ENCODE data around the gene MMP2.

MMP2 gene

GRCh38 chr16:55434000-55434399, 45.0 kb upstream of the MMP2 start:
- no peaks in the 10 kb centered on the region for H3K4me1 ChIP-seq (ENCODE audit: control insufficient read depth, insufficient read depth, low read length)
- POLR2A ChIA-PET: no interaction called here
- no peaks in the 10 kb centered on the region for H3K36me3 ChIP-seq (ENCODE audit: control insufficient read depth in 2 of 2, insufficient read depth in 1 of 2, low read length in 2 of 2)
- no peaks in the 10 kb centered on the region for H3K9me3 ChIP-seq (ENCODE audit: control insufficient read depth, insufficient read depth, low read depth, low read length)
- CTCF ChIA-PET: no interaction called here
- no peak overlapping the region for H3K4me3 ChIP-seq (ENCODE audit: low read depth, low read length)
- no peak for TF ChIP-seq ZNF48 (tag by site-specific recombination; IDR thresholded peaks at IDR 0.05)
- TF ChIP-seq, protein P1, sequence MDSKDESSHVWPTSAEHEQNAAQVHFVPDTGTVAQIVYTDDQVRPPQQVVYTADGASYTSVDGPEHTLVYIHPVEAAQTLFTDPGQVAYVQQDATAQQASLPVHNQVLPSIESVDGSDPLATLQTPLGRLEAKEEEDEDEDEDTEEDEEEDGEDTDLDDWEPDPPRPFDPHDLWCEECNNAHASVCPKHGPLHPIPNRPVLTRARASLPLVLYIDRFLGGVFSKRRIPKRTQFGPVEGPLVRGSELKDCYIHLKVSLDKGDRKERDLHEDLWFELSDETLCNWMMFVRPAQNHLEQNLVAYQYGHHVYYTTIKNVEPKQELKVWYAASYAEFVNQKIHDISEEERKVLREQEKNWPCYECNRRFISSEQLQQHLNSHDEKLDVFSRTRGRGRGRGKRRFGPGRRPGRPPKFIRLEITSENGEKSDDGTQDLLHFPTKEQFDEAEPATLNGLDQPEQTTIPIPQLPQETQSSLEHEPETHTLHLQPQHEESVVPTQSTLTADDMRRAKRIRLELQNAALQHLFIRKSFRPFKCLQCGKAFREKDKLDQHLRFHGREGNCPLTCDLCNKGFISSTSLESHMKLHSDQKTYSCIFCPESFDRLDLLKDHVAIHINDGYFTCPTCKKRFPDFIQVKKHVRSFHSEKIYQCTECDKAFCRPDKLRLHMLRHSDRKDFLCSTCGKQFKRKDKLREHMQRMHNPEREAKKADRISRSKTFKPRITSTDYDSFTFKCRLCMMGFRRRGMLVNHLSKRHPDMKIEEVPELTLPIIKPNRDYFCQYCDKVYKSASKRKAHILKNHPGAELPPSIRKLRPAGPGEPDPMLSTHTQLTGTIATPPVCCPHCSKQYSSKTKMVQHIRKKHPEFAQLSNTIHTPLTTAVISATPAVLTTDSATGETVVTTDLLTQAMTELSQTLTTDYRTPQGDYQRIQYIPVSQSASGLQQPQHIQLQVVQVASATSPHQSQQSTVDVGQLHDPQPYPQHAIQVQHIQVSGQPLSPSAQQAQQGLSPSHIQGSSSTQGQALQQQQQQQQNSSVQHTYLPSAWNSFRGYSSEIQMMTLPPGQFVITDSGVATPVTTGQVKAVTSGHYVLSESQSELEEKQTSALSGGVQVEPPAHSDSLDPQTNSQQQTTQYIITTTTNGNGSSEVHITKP (tag by site-specific recombination; IDR thresholded peaks at IDR 0.05): no peak
- TF ChIP-seq ZBTB17 (tag by site-specific recombination; IDR thresholded peaks at IDR 0.05): no peak
- no peak for TF ChIP-seq ZNF629 (tag by site-specific recombination; IDR thresholded peaks at IDR 0.05)
- no peak for TF ChIP-seq ZNF174 (tag by site-specific recombination; IDR thresholded peaks at IDR 0.05)
- no peak for TF ChIP-seq ZNF239 (tag by site-specific recombination; IDR thresholded peaks at IDR 0.05)
- no peak for TF ChIP-seq YY1 (tag by site-specific recombination; IDR thresholded peaks at IDR 0.05)
- TF ChIP-seq ZBTB26 (tag by site-specific recombination; optimal IDR thresholded peaks at IDR 0.05): no peak
- TF ChIP-seq ZNF624 (tag by site-specific recombination; IDR thresholded peaks at IDR 0.05): no peak
- no peak for TF ChIP-seq ZNF544 (tag by site-specific recombination; IDR thresholded peaks at IDR 0.05)
- TF ChIP-seq, protein P2, sequence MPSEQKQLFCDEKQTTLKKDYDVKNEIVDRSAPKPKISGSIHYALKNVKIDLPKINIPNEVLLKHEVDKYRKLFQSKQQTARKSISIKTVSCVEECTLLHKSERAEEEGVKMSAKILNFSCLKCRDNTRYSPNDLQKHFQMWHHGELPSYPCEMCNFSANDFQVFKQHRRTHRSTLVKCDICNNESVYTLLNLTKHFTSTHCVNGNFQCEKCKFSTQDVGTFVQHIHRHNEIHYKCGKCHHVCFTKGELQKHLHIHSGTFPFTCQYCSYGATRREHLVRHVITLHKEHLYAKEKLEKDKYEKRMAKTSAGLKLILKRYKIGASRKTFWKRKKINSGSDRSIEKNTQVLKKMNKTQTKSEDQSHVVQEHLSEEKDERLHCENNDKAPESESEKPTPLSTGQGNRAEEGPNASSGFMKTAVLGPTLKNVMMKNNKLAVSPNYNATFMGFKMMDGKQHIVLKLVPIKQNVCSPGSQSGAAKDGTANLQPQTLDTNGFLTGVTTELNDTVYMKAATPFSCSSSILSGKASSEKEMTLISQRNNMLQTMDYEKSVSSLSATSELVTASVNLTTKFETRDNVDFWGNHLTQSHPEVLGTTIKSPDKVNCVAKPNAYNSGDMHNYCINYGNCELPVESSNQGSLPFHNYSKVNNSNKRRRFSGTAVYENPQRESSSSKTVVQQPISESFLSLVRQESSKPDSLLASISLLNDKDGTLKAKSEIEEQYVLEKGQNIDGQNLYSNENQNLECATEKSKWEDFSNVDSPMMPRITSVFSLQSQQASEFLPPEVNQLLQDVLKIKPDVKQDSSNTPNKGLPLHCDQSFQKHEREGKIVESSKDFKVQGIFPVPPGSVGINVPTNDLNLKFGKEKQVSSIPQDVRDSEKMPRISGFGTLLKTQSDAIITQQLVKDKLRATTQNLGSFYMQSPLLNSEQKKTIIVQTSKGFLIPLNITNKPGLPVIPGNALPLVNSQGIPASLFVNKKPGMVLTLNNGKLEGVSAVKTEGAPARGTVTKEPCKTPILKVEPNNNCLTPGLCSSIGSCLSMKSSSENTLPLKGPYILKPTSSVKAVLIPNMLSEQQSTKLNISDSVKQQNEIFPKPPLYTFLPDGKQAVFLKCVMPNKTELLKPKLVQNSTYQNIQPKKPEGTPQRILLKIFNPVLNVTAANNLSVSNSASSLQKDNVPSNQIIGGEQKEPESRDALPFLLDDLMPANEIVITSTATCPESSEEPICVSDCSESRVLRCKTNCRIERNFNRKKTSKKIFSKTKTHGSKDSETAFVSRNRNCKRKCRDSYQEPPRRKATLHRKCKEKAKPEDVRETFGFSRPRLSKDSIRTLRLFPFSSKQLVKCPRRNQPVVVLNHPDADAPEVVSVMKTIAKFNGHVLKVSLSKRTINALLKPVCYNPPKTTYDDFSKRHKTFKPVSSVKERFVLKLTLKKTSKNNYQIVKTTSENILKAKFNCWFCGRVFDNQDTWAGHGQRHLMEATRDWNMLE (tag by site-specific recombination; conservative IDR thresholded peaks at IDR 0.05; ENCODE audit: low read depth): no peak
- TF ChIP-seq ZNF214 (tag by site-specific recombination; IDR thresholded peaks at IDR 0.05; ENCODE audit: borderline replicate concordance): no peak
- H3K27ac ChIP-seq (ENCODE audit: extremely low read depth, low read depth, low read length): no peak overlapping the region

DNA sequence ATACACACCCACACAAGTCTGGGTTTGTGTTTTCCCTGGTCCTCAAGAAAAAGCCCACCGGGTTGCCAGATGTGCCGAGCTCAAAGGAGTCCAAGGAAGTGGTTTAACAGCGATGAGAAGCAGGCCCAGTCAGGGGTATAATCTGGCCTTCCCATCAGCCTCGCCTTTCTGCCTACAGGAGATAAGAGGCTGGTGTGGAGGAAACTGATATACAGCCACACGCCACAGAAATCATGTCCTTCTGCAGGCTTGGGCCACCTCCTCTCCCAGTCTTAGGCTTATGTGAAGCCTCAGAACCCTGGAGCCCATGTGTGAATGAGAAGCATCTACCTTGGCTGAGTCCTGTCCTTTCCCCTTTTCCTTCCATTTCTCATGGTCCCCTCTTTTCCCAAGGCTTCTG, 43.6 kb upstream of the MMP2 start:
- ChIA-PET POLR2A (no interaction called here), CTCF (interaction anchor here (0.6 kb wide), 1 partner anchor 552 kb away, joined by 3 read pairs; no protein-coding TSS in a partner anchor)
- Histone ChIP-seq H3K4me1 (ENCODE audit: control insufficient read depth, insufficient read depth, low read length) (no peaks in the 10 kb centered on the region), H3K36me3 (ENCODE audit: control insufficient read depth in 2 of 2, insufficient read depth in 1 of 2, low read length in 2 of 2) (no peaks in the 10 kb centered on the region), H3K4me3 (ENCODE audit: low read depth, low read length) (no peak overlapping the region), H3K9me3 (ENCODE audit: control insufficient read depth, insufficient read depth, low read depth, low read length) (no peaks in the 10 kb centered on the region), H3K27ac (ENCODE audit: extremely low read depth, low read depth, low read length) (no peak overlapping the region)
- TF ChIP-seq KLF1 (tag by site-specific recombination; IDR thresholded peaks at IDR 0.05) (no peak), ZNF530 (tag by site-specific recombination; IDR thresholded peaks at IDR 0.05; ENCODE audit: low read depth) (no peak)

Data from HEK293 (cell line).